GM23248 (cell line): ENCODE data around the gene PXK. TPM values are rescaled to one million over a fixed set of nuclear protein-coding genes. Genes with fewer than 3 reads are reported as not detected.
A peak's percentile ranks its signal among the peaks of the same experiment; 100 is the strongest.

Experiments used
- DNase-seq: peaks from one replicate; pipeline ENCODE4 v3.0.0-alpha.2; 2015
- H2AFZ ChIP-seq: fragments of 200-600 bp; sonication (generic); 2 replicates; pipeline ENCODE4 v1.6.1; 2016; ENCODE audit warnings: antibody characterized with exemption
- H3F3A ChIP-seq: fragments of 200-600 bp; sonication (generic); 2 replicates; pipeline ENCODE4 v1.6.1; 2016; ENCODE audit warnings: mild to moderate bottlenecking, antibody characterized with exemption, mixed run types; ENCODE audit not compliant: insufficient read depth
- H3K27ac ChIP-seq: fragments of 200-600 bp; sonication (generic); 2 replicates; pipeline ENCODE4 v1.5.1; 2016; ENCODE audit warnings: mild to moderate bottlenecking
- H3K27me3 ChIP-seq: fragments of 200-600 bp; sonication (generic); replicated peaks from 2 replicates; pipeline ENCODE4 v1.6.1; 2016; ENCODE audit warnings: mild to moderate bottlenecking; ENCODE audit not compliant: insufficient read depth
- H3K36me3 ChIP-seq: fragments of 200-600 bp; sonication (generic); 2 replicates; pipeline ENCODE4 v1.6.1; 2016; ENCODE audit warnings: low read depth, mild to moderate bottlenecking
- H3K4me1 ChIP-seq: fragments of 200-600 bp; sonication (generic); 2 replicates; pipeline ENCODE4 v1.6.1; 2016; ENCODE audit warnings: mild to moderate bottlenecking; ENCODE audit not compliant: insufficient read depth
- H3K4me2 ChIP-seq: fragments of 200-600 bp; sonication (generic); one replicate; pipeline ENCODE4 v1.6.1; 2016; ENCODE audit warnings: mild to moderate bottlenecking; ENCODE audit not compliant: unreplicated experiment
- H3K4me3 ChIP-seq: fragments of 200-600 bp; sonication (generic); 2 replicates; pipeline ENCODE4 v1.5.1; 2016; ENCODE audit warnings: mild to moderate bottlenecking
- H3K79me2 ChIP-seq: fragments of 200-600 bp; sonication (generic); 2 replicates; pipeline ENCODE4 v1.6.1; 2016; ENCODE audit warnings: mild to moderate bottlenecking; ENCODE audit not compliant: insufficient read depth
- H3K9ac ChIP-seq: fragments of 200-600 bp; sonication (generic); 2 replicates; pipeline ENCODE4 v1.6.1; 2016; ENCODE audit warnings: mild to moderate bottlenecking
- H3K9me2 ChIP-seq: fragments of 200-600 bp; sonication (generic); 2 replicates; pipeline ENCODE4 v1.6.1; 2016; ENCODE audit warnings: mixed run types, mild to moderate bottlenecking, moderate library complexity; ENCODE audit not compliant: insufficient read depth
- H3K9me3 ChIP-seq: fragments of 200-600 bp; sonication (generic); one replicate; pipeline ENCODE4 v1.6.1; 2017; ENCODE audit warnings: low read depth
- H4K20me1 ChIP-seq: fragments of 200-600 bp; sonication (generic); 2 replicates; pipeline ENCODE4 v1.6.0; 2016; ENCODE audit not compliant: insufficient read depth
- EZH2 ChIP-seq: fragments of 200-600 bp; sonication (generic); IDR thresholded peaks from 2 replicates; pipeline ENCODE4 v1.6.1; 2018; ENCODE audit warnings: antibody characterized with exemption, mild to moderate bottlenecking; ENCODE audit not compliant: insufficient read depth, poor library complexity, severe bottlenecking
- EZH2phosphoT487 ChIP-seq: fragments of 200-600 bp; sonication (generic); IDR thresholded peaks from 2 replicates; pipeline ENCODE4 v1.6.1; 2018; ENCODE audit warnings: antibody characterized with exemption, moderate library complexity, mild to moderate bottlenecking, low read depth; ENCODE audit not compliant: insufficient read depth
- WGBS, 2 experiments: methylation state at CpG; one replicate each; pipeline ENCODE4 v1.1.6; 2015 to 2017; ENCODE audit warnings: low lambda C conversion rate in 2 of 2, low coverage in 1 of 2; ENCODE audit errors: missing lambda C conversion rate in 2 of 2; 5-methylcytosine and 5-hydroxymethylcytosine counted together
- in situ Hi-C: fragments of 300-500 bp; cut with MboI; formaldehyde crosslinking; loops from 2 replicates; pipeline ENCODE4 v1.15.0; 2020
- polyA plus RNA-seq: library from polyadenylated mRNA; unstranded; fragments of >200 nt; fragmentation: Nextera tagmentation; extraction: Ambion mirVana; gene quantifications from 2 replicates; pipeline ENCODE4 v1.2.1, GENCODE V29; 2016
- total RNA-seq: library from RNA; depleted of rRNA; stranded (reverse); fragments of >200 nt; shearing (Covaris generic); gene quantifications from 2 replicates; pipeline ENCODE4 v1.2.3, GENCODE V29; 2014

The PXK gene
- total and polyA plus RNA-seq, 2 experiments from 2014 or later: 33.8 to 45.1 TPM

- TF ChIP-seq EZH2: no peak
- no peak for TF ChIP-seq EZH2phosphoT487
- no peak overlapping the region for H2AFZ ChIP-seq
- no peak overlapping the region for H3K4me3 ChIP-seq
- H3K79me2 ChIP-seq: no peaks in the 10 kb centered on the region
- in situ Hi-C loops: no loop called here
- H3K4me1 ChIP-seq: no peaks in the 10 kb centered on the region
- no peaks in the 10 kb centered on the region for H3K9me2 ChIP-seq
- no peak overlapping the region for H3K9ac ChIP-seq
- H3K36me3 ChIP-seq: no peaks in the 10 kb centered on the region
- WGBS, 2 experiments: 41 to 57% methylated on average over 6 of the region's 6 CpGs
- no peak overlapping the region for H3K27ac ChIP-seq
- no peaks in the 10 kb centered on the region for H3K9me3 ChIP-seq
- H3K4me2 ChIP-seq: no peak overlapping the region
- no peaks in the 10 kb centered on the region for H3F3A ChIP-seq
- peaks cover 6% of the 10 kb centered on the region; the same call in 1 of the 2 replicates for H3K27me3 ChIP-seq
- DNase-seq: no peak
- H4K20me1 ChIP-seq: no peaks in the 10 kb centered on the region
Observed at GRCh38 chr3:58296843-58297242, 35.8 kb upstream of the PXK start.

GRCh38 chr3:58298190-58298589 is 34.5 kb upstream of the PXK start:
- no peak overlapping the region for H3K4me2 ChIP-seq
- in situ Hi-C loops: no loop called here
- H3K4me3 ChIP-seq: no peak overlapping the region
- H3K9me3 ChIP-seq: no peaks in the 10 kb centered on the region
- no peaks in the 10 kb centered on the region for H4K20me1 ChIP-seq
- no peaks in the 10 kb centered on the region for H3K36me3 ChIP-seq
- H3K9me2 ChIP-seq: no peaks in the 10 kb centered on the region
- whole genome bisulfite sequencing, 2 experiments: 42 to 44% methylated on average over 3 of the region's 3 CpGs
- H3K27me3 ChIP-seq: peaks cover 11% of the 10 kb centered on the region; the same call in 1 of the 2 replicates
- DNase-seq: no peak
- TF ChIP-seq EZH2phosphoT487: no peak
- no peak for TF ChIP-seq EZH2
- H3K9ac ChIP-seq: no peak overlapping the region
- H3K27ac ChIP-seq: no peak overlapping the region
- H3K79me2 ChIP-seq: no peaks in the 10 kb centered on the region
- H2AFZ ChIP-seq: no peak overlapping the region
- no peaks in the 10 kb centered on the region for H3F3A ChIP-seq
- no peaks in the 10 kb centered on the region for H3K4me1 ChIP-seq

- no peak overlapping the region for H3K4me2 ChIP-seq
- TF ChIP-seq EZH2phosphoT487: no peak
- TF ChIP-seq EZH2: no peak
- H3K4me3 ChIP-seq: no peak overlapping the region
- DNase-seq: no peak
- H3K27me3 ChIP-seq: peaks cover 11% of the 10 kb centered on the region; the same call in 1 of the 2 replicates
- in situ Hi-C loops: no loop called here
- no peak overlapping the region for H3K9ac ChIP-seq
- 53 to 60% methylated on average over 2 of the region's 2 CpGs for WGBS, 2 experiments
- no peak overlapping the region for H2AFZ ChIP-seq
- H3K36me3 ChIP-seq: no peaks in the 10 kb centered on the region
- no peaks in the 10 kb centered on the region for H3F3A ChIP-seq
- H4K20me1 ChIP-seq: no peaks in the 10 kb centered on the region
- H3K9me2 ChIP-seq: no peaks in the 10 kb centered on the region
- H3K4me1 ChIP-seq: no peaks in the 10 kb centered on the region
- H3K79me2 ChIP-seq: no peaks in the 10 kb centered on the region
- H3K27ac ChIP-seq: no peak overlapping the region
- H3K9me3 ChIP-seq: no peaks in the 10 kb centered on the region
Observed at GRCh38 chr3:58299075-58299474, 33.6 kb upstream of the PXK start.

- TF ChIP-seq EZH2 (no peak), EZH2phosphoT487 (no peak)
- in situ Hi-C loops: loop anchor here (5.0 kb wide), 1 partner anchor 113 kb away; no protein-coding TSS in a partner anchor
- no peaks in the 10 kb centered on the region for H3K9me3 ChIP-seq
Observed at GRCh38 chr3:58299839-58300516, 32.7 kb upstream of the PXK start.

More at GRCh38 chr3:58299839-58300516, 32.7 kb upstream of the PXK start:
- Histone ChIP-seq H3K79me2 (no peaks in the 10 kb centered on the region), H4K20me1 (no peaks in the 10 kb centered on the region), H3K27me3 (peaks cover 11% of the 10 kb centered on the region; the same call in 1 of the 2 replicates), H3K4me3 (no peak overlapping the region), H3K9me2 (no peaks in the 10 kb centered on the region), H3K27ac (no peak overlapping the region), H3K9ac (no peak overlapping the region), H3F3A (no peaks in the 10 kb centered on the region), H3K36me3 (no peaks in the 10 kb centered on the region), H3K4me2 (no peak overlapping the region), H3K4me1 (no peaks in the 10 kb centered on the region), H2AFZ (no peak overlapping the region)
- 11 to 12% methylated on average over 8 of the region's 8 CpGs for WGBS, 2 experiments
- DNase-seq: peak; percentile 74
